IMR-90 (cell line): Measurements from ENCODE around the gene PSMD1.

Experiments
- CEBPB ChIP-seq: IDR thresholded peaks from 2 replicates; pipeline ENCODE4 v1.6.1; 2012; ENCODE audit warnings: low read depth, low read length, improper control_type of control experiment
- MAFK ChIP-seq: IDR thresholded peaks from 2 replicates; pipeline ENCODE4 v1.6.1; 2012; ENCODE audit warnings: low read depth, low read length, improper control_type of control experiment
- TF ChIP-seq, protein P1 (sequence below): conservative IDR thresholded peaks from 2 replicates; pipeline ENCODE4 v1.5.1; 2012; ENCODE audit warnings: mild to moderate bottlenecking, low read depth, low read length, improper control_type of control experiment

DNA sequence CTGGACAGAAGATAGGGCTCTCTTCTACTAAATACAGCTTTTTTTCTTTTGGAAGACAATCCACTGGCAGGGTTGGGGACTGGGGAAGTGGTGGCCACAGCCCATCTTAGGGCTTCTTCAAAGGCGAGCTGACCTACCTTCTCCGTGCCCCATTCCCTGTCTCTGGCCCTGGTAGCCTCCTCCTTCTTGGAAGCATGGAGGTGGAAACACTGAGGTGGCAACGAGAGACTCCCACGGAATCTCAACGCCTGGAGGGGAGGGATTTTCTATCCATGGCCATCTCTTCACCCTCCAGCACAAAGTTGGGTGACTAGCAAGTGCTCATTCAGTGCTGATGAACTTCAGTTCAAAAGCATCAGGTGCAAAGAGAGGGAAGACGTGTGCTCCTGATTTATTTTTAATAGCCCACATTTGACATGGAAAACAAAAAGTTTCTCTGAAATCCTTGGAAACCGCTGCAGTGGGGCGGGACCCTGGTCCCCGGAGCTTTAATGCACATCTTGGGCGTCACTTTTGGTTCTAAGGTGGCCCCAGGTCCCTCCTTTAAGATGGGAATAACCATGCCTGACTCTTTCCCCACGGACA, 141.1 kb downstream of the PSMD1 start:
- TF ChIP-seq, protein P1, sequence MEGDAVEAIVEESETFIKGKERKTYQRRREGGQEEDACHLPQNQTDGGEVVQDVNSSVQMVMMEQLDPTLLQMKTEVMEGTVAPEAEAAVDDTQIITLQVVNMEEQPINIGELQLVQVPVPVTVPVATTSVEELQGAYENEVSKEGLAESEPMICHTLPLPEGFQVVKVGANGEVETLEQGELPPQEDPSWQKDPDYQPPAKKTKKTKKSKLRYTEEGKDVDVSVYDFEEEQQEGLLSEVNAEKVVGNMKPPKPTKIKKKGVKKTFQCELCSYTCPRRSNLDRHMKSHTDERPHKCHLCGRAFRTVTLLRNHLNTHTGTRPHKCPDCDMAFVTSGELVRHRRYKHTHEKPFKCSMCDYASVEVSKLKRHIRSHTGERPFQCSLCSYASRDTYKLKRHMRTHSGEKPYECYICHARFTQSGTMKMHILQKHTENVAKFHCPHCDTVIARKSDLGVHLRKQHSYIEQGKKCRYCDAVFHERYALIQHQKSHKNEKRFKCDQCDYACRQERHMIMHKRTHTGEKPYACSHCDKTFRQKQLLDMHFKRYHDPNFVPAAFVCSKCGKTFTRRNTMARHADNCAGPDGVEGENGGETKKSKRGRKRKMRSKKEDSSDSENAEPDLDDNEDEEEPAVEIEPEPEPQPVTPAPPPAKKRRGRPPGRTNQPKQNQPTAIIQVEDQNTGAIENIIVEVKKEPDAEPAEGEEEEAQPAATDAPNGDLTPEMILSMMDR = no peak
- TF ChIP-seq CEBPB (no peak), MAFK (no peak)
